Measurements from ENCODE around the gene CBY1. TPM values are rescaled to one million over a fixed set of nuclear protein-coding genes. Genes with fewer than 3 reads are reported as not detected.

Gene CBY1
- total RNA-seq, 2 experiments from 2014 or later: 4.6 to 7.6 TPM

GRCh38 chr22:38706101-38706900, 49.9 kb downstream of the CBY1 start:
- H3K9me3 Mint-ChIP-seq: no peaks in the 10 kb centered on the region
- Histone ChIP-seq H3K27ac (ENCODE audit: low read depth in 1 of 2, low read length in 2 of 2) (peak overlapping the region; percentile 70 to 80), H3K9me3 (ENCODE audit: control insufficient read depth in 1 of 2, insufficient read depth in 1 of 2, low read length in 2 of 2) (no peaks in the 10 kb centered on the region), H3K27me3 (ENCODE audit: control insufficient read depth in 1 of 2, insufficient read depth in 2 of 2, low read length in 2 of 2) (no peaks in the 10 kb centered on the region), H3K4me1 (ENCODE audit: insufficient read depth, low read length) (peaks cover 52% of the 10 kb centered on the region), H3K36me3 (ENCODE audit: insufficient read depth, low read length) (peaks cover 20% of the 10 kb centered on the region), H3K4me3 (ENCODE audit: low read length) (peak overlapping the region; percentile 96)
- ChIA-PET POLR2A (interaction anchor here (0.6 to 6.3 kb wide), 24 partner anchors 10 to 1338 kb away, joined by 3 to 97 read pairs (median 6); partner anchors contain the start of genes CBX6, CBX7, CBY1 and FAM227A), CTCF (interaction anchor here (0.8 to 4.1 kb wide), 5 partner anchors 10 to 28 kb away, joined by 3 to 27 read pairs (median 4); partner anchors contain the start of gene TOMM22)
- intact Hi-C loops (cut with DNase I, micrococcal nuclease): loop anchor here in 1 of 2 experiments (2.0 to 5.0 kb wide), 2 partner anchors 48 to 86 kb away; partner anchors contain the start of genes DNAL4 and SUN2
- TF ChIP-seq, protein P1, sequence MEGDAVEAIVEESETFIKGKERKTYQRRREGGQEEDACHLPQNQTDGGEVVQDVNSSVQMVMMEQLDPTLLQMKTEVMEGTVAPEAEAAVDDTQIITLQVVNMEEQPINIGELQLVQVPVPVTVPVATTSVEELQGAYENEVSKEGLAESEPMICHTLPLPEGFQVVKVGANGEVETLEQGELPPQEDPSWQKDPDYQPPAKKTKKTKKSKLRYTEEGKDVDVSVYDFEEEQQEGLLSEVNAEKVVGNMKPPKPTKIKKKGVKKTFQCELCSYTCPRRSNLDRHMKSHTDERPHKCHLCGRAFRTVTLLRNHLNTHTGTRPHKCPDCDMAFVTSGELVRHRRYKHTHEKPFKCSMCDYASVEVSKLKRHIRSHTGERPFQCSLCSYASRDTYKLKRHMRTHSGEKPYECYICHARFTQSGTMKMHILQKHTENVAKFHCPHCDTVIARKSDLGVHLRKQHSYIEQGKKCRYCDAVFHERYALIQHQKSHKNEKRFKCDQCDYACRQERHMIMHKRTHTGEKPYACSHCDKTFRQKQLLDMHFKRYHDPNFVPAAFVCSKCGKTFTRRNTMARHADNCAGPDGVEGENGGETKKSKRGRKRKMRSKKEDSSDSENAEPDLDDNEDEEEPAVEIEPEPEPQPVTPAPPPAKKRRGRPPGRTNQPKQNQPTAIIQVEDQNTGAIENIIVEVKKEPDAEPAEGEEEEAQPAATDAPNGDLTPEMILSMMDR (IDR thresholded peaks at IDR 0.05): no peak
- DNase-seq (peak in 7 of 14 experiments; percentile 13 to 67 (median 49)), ATAC-seq (ENCODE audit: poor library complexity) (no peak)
- peaks cover 2% of the 10 kb centered on the region for H3K27me3 Mint-ChIP-seq
- peak overlapping the region; percentile 93 for H3K27ac Mint-ChIP-seq
- peaks cover 72% of the 10 kb centered on the region for H3K4me1 Mint-ChIP-seq (ENCODE audit: low read depth)
- peaks cover 41% of the 10 kb centered on the region for H3K36me3 Mint-ChIP-seq (ENCODE audit: low read depth)
- H3K4me3 Mint-ChIP-seq: peak overlapping the region; percentile 93

GRCh38 chr22:38706901-38707195, 50.4 kb downstream of the CBY1 start:
- H3K27ac ChIP-seq (ENCODE audit: low read depth in 1 of 2, low read length in 2 of 2): peak overlapping the region; percentile 70 to 80
- H3K4me1 Mint-ChIP-seq (ENCODE audit: low read depth): peaks cover 70% of the 10 kb centered on the region
- no peak for DNase-seq
- H3K36me3 Mint-ChIP-seq (ENCODE audit: low read depth): peaks cover 40% of the 10 kb centered on the region
- H3K4me3 ChIP-seq (ENCODE audit: low read length): peak overlapping the region; percentile 96
- TF ChIP-seq, protein P1 (IDR thresholded peaks at IDR 0.05): no peak
- peaks cover 20% of the 10 kb centered on the region for H3K36me3 ChIP-seq (ENCODE audit: insufficient read depth, low read length)
- H3K4me1 ChIP-seq (ENCODE audit: insufficient read depth, low read length): peaks cover 47% of the 10 kb centered on the region
- no peaks in the 10 kb centered on the region for H3K9me3 Mint-ChIP-seq
- peak overlapping the region; percentile 93 for H3K4me3 Mint-ChIP-seq
- no peaks in the 10 kb centered on the region for H3K27me3 ChIP-seq (ENCODE audit: control insufficient read depth in 1 of 2, insufficient read depth in 2 of 2, low read length in 2 of 2)
- intact Hi-C loops (cut with DNase I, micrococcal nuclease): loop anchor here in 1 of 2 experiments (2.0 to 5.0 kb wide), 2 partner anchors 48 to 85 kb away; partner anchors contain the start of genes DNAL4 and SUN2
- POLR2A ChIA-PET: interaction anchor here (1.2 to 6.3 kb wide), 11 partner anchors 10 to 654 kb away, joined by 3 to 97 read pairs (median 16); partner anchors contain the start of genes CBX6, RPL3, SUN2 and TOMM22
- no peaks in the 10 kb centered on the region for H3K27me3 Mint-ChIP-seq
- peak overlapping the region; percentile 83 for H3K27ac Mint-ChIP-seq
- CTCF ChIA-PET: interaction anchor here (3.4 to 4.1 kb wide), 2 partner anchors 18 to 25 kb away, joined by 22 to 27 read pairs; partner anchors contain the start of gene TOMM22
- no peak for ATAC-seq (ENCODE audit: poor library complexity)
- H3K9me3 ChIP-seq (ENCODE audit: control insufficient read depth in 1 of 2, insufficient read depth in 1 of 2, low read length in 2 of 2): no peaks in the 10 kb centered on the region

DNA sequence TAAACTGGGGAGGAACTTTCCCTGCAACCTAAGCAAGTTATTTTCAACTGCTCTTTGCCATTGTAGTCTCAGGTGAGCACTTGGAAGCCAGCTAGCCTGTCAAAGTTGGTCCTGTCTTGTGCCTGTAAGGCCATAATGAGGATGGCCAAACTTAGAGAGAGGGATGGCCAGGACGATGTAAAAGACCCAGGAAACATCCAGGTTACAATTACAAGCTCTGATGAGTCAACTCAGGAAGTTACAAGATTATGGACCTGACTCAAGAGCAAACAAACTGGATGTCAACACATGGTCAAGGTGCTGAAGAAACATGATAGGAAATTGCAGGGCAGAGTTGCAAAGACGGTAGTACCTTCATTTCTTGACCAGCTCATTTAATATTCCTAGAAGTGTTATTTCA, 50.9 kb downstream of the CBY1 start:
- Mint-ChIP-seq H3K9me3 (no peaks in the 10 kb centered on the region), H3K27ac (peak overlapping the region; percentile 83), H3K27me3 (no peaks in the 10 kb centered on the region), H3K4me1 (ENCODE audit: low read depth) (peaks cover 75% of the 10 kb centered on the region), H3K4me3 (peak overlapping the region; percentile 93), H3K36me3 (ENCODE audit: low read depth) (peaks cover 45% of the 10 kb centered on the region)
- H3K27me3 ChIP-seq (ENCODE audit: control insufficient read depth in 1 of 2, insufficient read depth in 2 of 2, low read length in 2 of 2): no peaks in the 10 kb centered on the region
- H3K27ac ChIP-seq (ENCODE audit: low read depth in 1 of 2, low read length in 2 of 2): peak overlapping the region in 1 of 2 donors; percentile 9
- H3K4me1 ChIP-seq (ENCODE audit: insufficient read depth, low read length): peaks cover 50% of the 10 kb centered on the region
- ChIA-PET POLR2A (interaction anchor here (0.7 to 6.3 kb wide), 11 partner anchors 11 to 164 kb away, joined by 3 to 97 read pairs (median 5); partner anchors contain the start of genes CBX6, SUN2 and TOMM22), CTCF (interaction anchor here (1.0 to 4.1 kb wide), 4 partner anchors 11 to 45 kb away, joined by 3 to 27 read pairs (median 12); partner anchors contain the start of gene TOMM22)
- TF ChIP-seq, protein P1 (IDR thresholded peaks at IDR 0.05): no peak
- no peak for DNase-seq
- intact Hi-C loops (cut with DNase I, micrococcal nuclease): loop anchor here in 1 of 2 experiments (2.0 to 5.0 kb wide), 2 partner anchors 47 to 85 kb away; partner anchors contain the start of genes DNAL4 and SUN2
- no peaks in the 10 kb centered on the region for H3K9me3 ChIP-seq (ENCODE audit: control insufficient read depth in 1 of 2, insufficient read depth in 1 of 2, low read length in 2 of 2)
- no peak for ATAC-seq (ENCODE audit: poor library complexity)
- peak overlapping the region; percentile 96 for H3K4me3 ChIP-seq (ENCODE audit: low read length)
- H3K36me3 ChIP-seq (ENCODE audit: insufficient read depth, low read length): peaks cover 21% of the 10 kb centered on the region

Measured in CD4-positive, alpha-beta T cell (primary cell).